Stimulated activated CD4-positive, alpha-beta T cell treated with anti-CD3 and anti-CD28 coated beads, Interleukin-4, amount 100 ng/mL, for 4 hours (primary cell): ENCODE data around the gene CTNNA2.

Experiments
- DNase-seq, 2 experiments: peaks; one replicate each; pipeline ENCODE4 v3.0.0-alpha.2; 2020

CTNNA2 gene

DNA sequence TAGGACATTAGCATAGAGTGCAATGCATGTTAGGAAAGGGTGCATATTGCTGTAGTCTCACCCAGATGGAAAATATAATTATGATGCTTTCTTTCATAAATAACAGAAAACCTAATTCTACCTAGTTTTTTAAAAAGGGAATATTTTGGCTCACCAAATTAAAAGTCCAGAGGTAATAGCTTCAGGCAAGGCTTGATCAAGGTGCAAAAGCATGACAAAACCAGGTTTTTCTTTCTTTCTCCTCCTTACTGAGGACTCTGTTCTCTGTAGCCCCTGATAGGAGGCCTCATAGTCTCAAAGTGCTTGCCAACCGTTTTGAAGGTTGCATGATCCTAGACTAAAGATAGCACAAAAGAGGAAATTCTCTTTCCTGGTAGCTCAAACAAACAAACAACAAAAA lies 349.9 kb downstream of the CTNNA2 start:
- DNase-seq, result no peak

DNA sequence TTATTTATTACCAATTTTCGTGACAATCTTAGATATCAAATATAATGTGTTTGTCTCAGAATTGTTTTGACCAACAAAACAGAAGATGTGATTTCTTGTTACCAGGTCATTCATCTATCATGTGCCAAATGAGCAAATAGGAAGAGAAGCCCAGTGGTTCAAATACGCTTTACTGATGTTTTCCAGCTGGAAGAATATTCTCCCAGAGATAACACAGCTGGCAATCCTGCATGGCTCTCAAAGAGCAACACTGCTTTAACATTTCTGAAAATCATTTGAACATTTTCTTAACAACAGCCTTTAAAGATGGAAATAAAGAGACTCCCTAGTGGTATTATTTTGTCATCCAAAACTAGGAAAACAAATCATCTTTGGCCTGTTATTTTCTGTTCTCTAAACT lies 359.8 kb downstream of the CTNNA2 start:
- DNase-seq, result no peak

GRCh38 chr2:79874015-79874414 lies 361.2 kb downstream of the CTNNA2 start:
- no peak for DNase-seq

DNA sequence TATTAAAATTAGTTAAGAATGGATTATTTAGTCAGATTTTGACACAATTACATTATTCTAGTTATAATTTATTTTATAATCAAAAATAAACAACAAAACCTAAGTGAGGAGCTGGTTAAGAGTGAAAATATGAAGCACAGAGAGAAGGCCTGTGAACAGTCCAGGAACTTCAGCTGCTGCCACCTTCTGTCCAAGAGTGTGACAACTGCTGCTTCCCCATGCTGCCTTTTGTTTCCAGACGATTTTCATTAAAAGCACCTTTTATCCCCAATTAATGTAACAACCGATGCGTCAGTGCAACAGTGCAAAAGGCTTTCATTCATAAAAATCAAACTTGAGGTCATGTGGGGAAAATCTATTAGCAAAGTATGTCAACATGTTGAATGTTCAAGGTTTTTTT lies 363.6 kb downstream of the CTNNA2 start:
- DNase-seq, result no peak

DNA sequence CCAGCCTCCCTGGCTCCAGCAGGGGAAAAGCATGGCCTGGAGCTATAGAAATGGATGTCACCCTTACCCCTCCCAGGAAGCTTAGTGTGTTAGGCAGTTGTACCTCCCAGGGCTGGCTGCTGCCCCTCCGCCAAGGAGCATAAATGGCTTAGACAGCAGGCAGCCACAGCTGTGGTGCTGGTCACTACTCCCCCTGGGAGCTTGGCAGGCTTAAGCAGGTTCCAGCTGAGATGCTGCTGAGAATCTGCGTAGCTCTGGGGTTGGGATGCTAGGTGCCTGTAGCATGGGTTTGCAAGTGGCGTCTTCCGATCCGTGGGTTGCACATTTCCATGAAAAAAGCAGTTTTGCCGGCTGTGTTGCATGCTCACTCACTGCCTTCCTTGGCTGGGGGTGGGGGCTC lies 369.7 kb downstream of the CTNNA2 start:
- DNase-seq, result no peak

GRCh38 chr2:79887747-79888374 lies 375.0 kb downstream of the CTNNA2 start:
- DNase-seq, result no peak

GRCh38 chr2:79892123-79892522 lies 379.3 kb downstream of the CTNNA2 start:
- DNase-seq, result no peak

DNA sequence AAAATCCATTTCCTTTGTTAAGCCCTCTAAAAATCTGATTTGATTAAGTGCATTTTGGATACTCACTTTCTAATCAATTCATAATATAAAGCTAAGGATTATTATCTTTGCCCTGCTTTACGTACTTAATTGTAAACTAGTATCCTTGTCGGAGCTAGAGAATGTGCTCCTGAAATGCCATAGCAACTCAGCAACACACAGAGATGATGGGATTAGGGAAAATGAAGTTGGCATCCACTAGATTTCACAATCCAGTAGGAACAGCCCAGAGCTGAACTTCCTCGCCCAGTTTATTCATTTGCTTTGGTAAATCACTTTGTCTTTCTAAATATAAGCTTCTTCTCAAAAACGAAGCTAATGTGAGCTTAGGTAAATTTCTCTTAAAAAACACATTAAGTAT lies 386.3 kb downstream of the CTNNA2 start:
- no peak for DNase-seq

- no peak for DNase-seq
Observed at GRCh38 chr2:79901161-79901560, 388.3 kb downstream of the CTNNA2 start.

- DNase-seq, result no peak
Observed at GRCh38 chr2:79903222-79904000, 390.6 kb downstream of the CTNNA2 start.

DNA sequence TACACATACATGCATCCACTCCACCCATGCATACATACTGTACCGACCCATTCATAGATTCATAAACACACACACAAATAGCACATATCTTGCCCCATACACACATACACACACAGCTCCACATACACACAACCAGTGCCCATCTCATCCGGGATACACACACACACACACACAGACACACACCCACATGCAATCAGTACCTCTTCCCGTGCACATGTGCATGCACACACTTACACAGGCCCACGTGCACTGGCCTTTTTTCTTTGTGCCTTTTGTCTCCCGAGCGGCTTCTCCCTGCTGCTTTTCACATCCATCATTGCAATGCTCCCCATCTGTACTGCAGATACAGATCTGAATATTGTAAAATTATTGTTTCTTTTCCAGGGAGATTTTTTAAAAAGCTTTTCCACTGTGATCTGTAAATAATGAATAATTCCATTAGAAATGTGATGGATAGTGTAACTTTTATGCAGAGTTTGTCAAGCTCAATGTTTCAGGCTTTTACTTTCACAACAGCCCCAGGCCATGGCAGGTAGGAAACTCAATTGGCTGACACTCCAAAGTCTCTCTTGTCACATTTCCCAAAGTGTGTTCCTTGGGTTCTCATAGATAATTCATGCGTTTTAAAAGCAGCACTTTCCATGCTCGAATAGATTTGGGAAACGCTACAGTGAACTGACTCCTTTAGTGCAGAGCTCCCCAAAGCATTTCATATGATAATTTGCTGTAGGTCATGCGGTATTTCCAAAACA lies 393.5 kb downstream of the CTNNA2 start:
- DNase-seq, result no peak

DNA sequence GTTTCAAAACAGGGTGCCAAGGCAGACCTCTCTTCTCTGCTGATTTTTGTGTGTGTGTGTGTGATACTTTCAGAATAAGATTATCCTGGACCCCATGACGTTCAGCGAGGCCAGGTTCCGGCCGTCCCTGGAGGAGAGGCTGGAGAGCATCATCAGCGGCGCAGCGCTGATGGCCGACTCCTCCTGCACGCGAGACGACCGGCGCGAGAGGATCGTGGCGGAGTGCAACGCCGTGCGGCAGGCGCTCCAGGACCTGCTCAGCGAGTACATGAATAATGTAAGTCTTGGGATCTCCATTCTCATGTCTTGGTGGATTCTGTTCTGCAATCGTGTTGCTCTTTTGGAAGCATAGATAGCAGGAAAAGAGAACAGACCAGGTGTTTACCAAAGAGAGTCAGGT lies 396.7 kb downstream of the CTNNA2 start:
- DNase-seq, result no peak

DNA sequence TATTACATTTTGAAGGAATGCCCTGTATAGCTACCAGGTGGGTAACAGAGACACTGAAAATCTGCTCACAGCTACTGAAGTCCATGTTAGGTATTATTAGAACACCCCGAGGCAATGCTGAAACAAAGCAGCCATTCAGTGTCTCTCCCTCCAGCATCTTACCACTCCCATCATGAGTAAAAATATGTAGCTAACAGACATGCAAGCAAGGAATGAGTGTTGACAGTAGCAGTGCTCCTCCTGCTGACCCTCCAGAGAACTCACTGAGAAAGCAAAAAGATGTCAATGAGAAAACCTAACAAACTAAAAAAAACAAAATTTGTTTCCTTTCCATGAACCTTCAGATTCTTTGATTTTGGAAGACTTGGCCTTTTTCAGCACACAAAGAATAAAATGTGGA lies 397.8 kb downstream of the CTNNA2 start:
- no peak for DNase-seq

DNA sequence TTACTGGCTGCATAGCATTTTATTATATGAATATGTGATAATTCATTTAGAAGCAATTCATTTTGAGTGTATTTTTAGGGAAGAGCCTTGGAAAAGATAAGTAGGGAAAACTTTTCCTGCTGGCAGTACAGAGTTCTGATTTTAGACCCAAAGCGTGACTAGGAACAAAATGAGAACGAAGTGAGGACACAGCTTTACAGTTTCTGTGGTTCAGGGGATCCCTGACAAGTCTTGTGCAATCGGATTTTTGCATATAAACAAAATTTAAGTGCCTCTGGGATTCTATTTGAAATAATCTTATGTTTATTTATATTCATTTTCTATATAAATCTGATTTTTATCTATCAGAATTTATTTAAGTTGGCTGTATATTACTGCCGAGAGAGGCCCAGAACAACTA lies 402.6 kb downstream of the CTNNA2 start:
- no peak for DNase-seq

GRCh38 chr2:79916285-79916684 lies 403.4 kb downstream of the CTNNA2 start:
- no peak for DNase-seq

GRCh38 chr2:79920512-79921076 lies 407.7 kb downstream of the CTNNA2 start:
- no peak for DNase-seq

GRCh38 chr2:79929624-79930023 lies 416.8 kb downstream of the CTNNA2 start:
- no peak for DNase-seq

GRCh38 chr2:79935046-79935732 lies 422.3 kb downstream of the CTNNA2 start:
- no peak for DNase-seq

DNA sequence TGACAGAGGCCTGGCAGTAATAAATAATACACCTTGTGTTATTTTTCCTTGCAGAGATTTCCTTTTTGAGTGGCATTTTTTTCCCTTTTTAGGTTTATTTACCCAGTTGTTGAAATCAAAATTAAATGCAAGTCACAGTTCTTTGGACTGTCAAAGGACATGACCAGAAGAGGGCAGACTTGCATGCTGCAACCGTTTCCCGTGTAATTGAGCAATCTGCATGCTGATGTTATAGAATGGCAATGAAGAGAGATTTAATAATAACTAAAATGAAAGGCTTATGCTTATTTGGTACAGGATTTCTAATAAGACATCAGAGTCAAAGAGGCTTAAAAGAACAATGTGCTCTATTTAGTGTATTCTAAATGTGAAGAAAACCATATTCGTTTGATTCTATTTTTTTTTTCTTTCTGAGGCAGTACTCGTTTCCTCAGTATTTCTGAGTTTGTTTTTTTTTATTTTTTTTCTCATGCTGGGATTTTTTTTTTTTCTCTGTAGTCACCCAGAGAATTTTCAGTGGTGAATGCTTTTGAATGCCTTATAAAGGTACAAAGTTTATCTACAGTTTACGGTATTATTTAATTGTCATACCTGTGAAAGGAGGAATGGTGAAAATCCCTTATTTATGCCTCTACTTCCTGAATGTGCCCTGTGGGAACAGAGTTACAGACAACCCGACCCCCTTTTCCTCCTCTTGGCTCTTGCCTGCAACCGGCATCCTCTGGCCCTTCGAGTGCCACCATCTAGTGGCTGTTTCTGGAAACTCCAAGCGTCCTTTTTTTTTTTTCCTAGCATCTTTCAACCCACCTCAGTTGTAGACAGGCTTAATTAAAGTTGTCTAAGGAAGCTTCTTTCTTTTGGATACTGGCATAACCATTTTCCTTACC lies 423.2 kb downstream of the CTNNA2 start:
- no peak for DNase-seq

GRCh38 chr2:79936715-79937114 lies 423.9 kb downstream of the CTNNA2 start:
- DNase-seq, result no peak

- no peak for DNase-seq
Observed at GRCh38 chr2:79938648-79939047, 425.8 kb downstream of the CTNNA2 start.

DNA sequence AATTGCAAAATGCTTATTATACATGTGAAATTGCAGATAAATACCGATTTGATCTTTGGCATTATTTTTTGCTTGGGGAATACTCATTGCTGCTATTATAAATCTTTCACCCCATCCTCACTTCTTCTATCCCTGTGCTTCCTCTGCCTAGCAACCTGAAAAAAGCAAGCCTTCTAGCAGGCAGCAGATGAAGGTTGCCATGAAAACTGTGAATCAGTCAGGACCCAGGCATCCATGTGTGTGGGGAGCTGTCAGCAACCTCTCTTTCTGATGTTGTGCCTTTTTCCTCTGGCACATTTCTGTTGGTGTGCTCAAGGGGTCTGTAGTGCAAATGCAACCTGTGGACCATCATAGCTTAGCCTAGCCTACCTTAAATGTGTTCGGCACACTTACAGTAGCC lies 427.5 kb downstream of the CTNNA2 start:
- DNase-seq, result no peak
